CD4-positive, alpha-beta T cell treated with Interleukin-10 for 1 hour (primary cell): ENCODE data around the gene MILR1.
A peak's percentile ranks its signal among the peaks of the same experiment; 100 is the strongest.
"Not testable (repeated sequence)": the region's sequence is repeated elsewhere in the genome, so short reads cannot be mapped to it uniquely, and the experiment has no call there.

ENCODE experiments used
- DNase-seq: peaks from one replicate; pipeline ENCODE4 v3.0.0-alpha.2; 2020

MILR1 gene

GRCh38 chr17:64430036-64430435, 18.9 kb upstream of the MILR1 start:
- not testable (repeated sequence) for DNase-seq

- DNase-seq: no peak
Observed at GRCh38 chr17:64431534-64431933, 17.4 kb upstream of the MILR1 start.

DNA sequence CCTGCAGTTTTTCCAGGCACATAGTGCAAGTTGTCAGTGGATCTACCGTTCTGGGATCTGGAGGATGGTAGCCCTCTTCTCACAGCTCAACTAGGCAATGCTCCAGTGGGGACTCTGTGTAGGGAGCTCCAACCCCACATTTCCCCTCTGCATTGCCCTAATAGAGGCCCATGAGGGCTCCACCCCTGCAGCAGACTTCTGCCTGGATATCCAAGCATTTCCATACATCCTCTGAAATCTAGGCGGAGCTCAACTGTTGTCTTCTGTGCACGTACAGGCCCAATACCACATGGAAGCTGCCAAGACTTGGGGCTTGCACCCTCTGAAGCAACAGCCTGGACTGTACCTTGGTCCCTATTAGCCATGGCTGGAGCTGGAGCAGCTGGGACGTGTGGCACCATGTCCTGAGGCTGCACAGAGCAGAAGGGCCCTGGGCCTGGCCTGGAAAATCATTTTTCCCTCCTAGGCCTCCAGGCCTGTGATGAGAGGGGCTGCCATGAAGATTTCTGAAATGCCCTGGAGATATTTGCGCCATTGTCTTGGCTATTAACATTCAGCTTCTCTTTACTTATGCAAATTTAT, 10.9 kb upstream of the MILR1 start:
- DNase-seq: no peak

GRCh38 chr17:64439521-64439920, 9.4 kb upstream of the MILR1 start:
- DNase-seq: not testable (repeated sequence)

DNA sequence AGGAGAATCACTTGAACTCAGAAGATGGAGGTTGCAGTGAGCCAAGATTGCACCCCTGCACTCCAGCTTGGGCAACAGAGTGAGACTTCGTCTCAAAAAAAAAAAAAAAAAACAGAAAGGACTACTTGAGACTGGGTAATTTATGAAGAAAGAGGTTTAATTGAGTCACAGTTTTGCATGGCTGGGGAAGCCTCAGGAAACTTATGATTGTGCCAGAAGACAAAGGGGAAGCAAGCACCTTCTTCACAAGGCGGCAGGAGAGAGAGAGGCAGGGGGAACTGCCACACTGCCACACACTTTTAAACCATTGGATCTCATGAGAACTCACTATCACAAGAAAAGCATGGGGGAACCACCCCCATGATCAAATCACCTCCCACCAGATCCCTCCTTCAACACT, 9.0 kb upstream of the MILR1 start:
- no peak for DNase-seq

DNA sequence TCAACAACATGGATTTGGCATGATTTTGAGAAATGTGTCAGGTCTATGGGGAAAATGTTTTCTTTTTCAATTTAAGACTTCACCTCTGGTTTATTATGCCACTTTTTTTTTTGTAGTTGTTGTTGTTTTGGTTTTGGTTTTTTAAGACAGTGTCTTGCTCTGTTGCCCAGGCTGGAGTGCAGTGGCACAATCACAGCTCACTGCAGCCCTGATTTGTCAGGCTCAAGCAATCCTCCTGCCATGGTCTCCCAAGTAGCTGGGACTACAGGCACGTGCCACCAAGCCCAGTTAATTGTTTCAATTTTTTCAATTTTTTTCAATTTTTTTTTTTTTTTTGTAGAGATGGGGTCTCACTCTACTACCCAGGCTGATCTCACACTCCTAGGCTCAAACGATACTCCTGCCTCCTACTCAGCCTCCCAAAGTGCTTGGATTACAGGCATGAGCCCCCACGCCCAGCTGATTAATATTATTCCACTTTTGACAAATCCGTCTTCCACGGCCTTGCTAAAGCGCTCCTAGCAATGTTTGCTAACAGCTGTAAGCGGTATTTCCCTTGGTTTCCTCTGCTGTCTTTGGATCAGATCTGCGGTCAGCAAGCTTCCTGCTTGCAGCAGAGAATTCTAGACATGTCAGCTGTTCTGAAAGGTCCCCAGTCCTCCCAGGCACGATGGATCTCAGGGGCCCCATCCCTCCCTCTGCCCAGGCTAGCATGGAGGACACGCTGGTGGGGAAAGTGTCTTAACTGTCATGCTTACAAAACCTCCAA, 7.0 kb upstream of the MILR1 start:
- DNase-seq: peak; percentile 50

DNA sequence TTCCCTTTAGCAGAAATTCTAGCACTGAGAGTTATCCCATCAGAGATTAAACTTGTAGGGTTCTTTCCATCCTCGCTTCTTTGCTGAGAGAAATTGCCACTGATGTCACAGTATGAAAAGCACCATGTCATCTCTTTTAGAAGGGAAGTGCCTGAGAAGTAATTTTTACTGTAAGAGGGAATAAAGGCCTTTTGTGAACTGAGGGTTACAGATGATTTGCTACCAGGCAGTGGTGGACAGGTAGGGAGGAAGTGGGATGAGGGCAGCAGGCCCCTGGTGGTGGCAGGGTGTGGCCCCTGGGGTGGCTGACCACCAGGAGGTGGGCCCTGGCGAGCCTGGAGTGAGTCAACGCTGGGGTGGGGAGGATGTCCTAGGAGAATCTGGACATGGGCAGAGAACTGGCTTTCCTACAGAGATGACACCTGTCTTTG, 6.4 kb upstream of the MILR1 start:
- no peak for DNase-seq

DNA sequence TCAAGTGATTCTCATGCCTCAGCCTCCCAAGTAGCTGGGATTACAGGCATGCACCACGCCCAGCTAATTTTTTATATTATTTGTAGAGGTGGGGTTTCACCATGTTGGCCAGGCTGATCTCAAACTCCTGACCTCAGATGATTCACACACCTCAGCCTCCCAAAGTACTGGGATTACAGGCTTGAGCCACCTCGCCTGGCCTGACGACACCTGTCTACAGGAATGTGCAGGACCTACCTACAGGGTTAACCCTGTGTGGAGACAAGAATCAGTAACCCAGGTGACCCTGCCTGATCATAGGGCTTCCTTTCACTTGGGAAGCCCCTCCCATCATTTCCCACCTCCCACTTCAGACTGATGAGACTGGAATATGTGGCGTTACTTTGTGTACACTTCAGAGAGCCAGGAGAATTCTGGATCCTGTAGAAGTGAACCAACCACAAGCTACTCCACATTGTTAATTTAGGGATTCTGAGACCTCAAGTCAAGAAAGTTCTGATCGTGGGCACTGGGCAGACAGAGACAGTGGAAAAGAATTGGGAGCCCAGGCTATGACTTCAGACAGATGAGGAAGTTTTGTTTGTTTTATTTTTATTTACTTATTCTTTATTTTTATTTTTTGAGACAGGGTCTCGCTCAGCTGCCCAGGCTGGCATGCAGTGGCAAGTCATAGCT, 5.7 kb upstream of the MILR1 start:
- DNase-seq: no peak

- DNase-seq: no peak
Observed at GRCh38 chr17:64447526-64447925, 1.4 kb upstream of the MILR1 start.

DNA sequence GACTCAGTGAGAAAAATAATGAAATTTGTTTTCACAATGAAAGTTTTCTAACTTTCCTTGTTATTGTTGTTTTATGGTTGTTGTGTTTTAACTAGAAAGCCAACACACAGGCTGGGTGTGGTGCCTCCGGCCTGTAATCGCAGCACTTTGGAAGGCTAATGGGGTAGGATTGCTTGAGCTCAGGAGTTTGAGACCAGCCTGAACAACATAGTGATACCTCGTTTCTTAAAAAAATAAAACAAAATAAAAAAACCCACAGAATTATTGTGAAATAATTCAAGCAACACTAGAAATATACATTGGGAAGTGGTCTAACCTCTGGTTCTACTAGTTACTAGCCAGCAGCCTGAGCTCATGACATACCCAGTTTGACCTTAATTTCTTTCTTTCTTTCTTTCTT, 630 bp downstream of the MILR1 start:
- no peak for DNase-seq

- peak; percentile 24 for DNase-seq
Observed at GRCh38 chr17:64455993-64456885, 7.3 kb downstream of the MILR1 start.

- DNase-seq: no peak
Observed at GRCh38 chr17:64457156-64457555, 8.2 kb downstream of the MILR1 start.

DNA sequence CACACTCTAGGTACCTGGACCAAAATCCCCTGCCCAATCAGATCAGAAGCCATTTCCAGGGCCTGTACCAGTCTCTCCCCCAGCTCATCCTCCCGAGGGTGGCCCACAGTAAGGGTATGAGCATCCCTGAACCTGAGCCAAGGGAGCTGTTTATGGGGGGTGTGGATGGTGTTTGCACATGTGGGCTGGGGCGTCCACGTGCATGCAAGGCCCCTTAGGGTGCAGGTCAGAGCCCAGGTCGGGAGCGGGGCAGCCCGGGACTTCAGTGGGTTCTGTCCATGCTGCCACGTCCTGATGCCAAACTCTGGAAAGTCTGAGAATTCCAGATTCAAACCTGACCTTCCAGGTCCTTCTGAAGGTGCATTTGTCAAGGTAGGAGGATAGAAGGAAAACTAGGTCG, 9.8 kb downstream of the MILR1 start:
- no peak for DNase-seq

DNA sequence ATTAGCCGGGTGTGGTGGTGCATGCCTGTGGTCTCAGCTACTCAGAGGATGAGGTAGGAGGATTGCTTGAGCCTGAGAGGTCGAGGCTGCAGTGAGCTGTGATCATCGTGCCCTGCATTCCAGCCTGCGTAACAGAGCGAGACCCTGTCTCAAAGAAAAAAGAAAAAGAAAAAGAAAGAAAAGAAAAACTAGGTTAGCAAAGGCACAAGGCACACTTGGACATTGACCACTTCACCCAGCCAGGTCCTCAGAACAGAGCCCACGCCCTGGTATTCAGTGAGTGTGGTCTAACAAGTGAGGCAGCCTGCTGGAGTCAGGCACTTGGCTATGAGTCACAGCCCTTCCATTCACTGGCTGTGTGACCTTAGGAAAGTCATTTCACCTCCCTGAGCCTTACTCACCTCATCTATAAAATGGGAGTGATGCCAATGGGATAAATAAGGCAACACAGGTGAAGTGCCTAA, 10.4 kb downstream of the MILR1 start:
- DNase-seq: no peak

- DNase-seq: not testable (repeated sequence)
Observed at GRCh38 chr17:64459818-64460217, 10.9 kb downstream of the MILR1 start.

- DNase-seq: no peak
Observed at GRCh38 chr17:64460955-64461354, 12.0 kb downstream of the MILR1 start.

DNA sequence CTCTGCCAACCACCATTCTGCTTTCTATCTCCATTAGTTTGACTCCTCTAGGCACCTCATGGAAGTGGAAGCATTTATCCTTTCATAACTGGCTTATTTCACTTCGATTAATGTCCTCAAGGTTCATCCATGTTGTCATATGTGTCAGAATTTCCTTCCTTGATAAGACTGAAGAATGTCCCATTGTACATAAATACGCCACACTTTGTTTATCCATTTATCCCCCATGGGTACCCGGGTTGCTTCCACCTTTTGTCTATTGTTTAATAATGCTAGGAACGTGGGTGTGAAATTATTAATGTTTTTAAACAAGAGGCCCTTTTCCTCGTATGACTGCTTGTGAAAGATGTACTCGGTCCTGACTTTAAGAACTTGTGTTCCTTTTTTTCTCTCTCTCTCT, 12.9 kb downstream of the MILR1 start:
- no peak for DNase-seq

GRCh38 chr17:64466019-64466735, 17.3 kb downstream of the MILR1 start:
- no peak for DNase-seq

GRCh38 chr17:64466834-64467233, 17.9 kb downstream of the MILR1 start:
- not testable (repeated sequence) for DNase-seq

GRCh38 chr17:64470625-64471024, 21.7 kb downstream of the MILR1 start:
- no peak for DNase-seq

DNA sequence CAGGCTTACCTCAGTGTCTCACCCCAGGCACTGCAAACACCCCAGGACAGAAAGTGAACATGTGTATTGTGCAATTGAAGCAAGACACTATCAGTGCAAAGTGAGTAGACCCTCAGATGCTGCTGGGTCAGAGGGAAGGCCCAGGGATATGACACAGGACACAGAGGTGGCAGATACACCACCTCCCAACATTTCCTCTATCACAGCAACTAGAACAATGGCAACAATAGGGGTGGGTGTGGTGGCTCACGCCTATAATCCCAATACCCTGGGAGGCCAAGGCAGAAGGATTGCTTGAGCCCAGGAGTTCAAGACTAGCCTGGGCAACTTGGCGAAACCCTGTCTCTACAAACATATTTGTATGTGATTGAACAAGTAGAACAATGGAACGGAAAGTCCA, 22.5 kb downstream of the MILR1 start:
- no peak for DNase-seq

- DNase-seq: no peak
Observed at GRCh38 chr17:64472564-64472963, 23.6 kb downstream of the MILR1 start.
